Activated CD4-positive, CD25-positive, alpha-beta regulatory T cell treated with anti-CD3 and anti-CD28 coated beads, Interleukin-2, amount 50 U/mL, for 72 hours (primary cell): Measurements from ENCODE around the gene SRSF7.
A peak's percentile ranks its signal among the peaks of the same experiment; 100 is the strongest.
"Not testable (repeated sequence)": the region's sequence is repeated elsewhere in the genome, so short reads cannot be mapped to it uniquely, and the experiment has no call there.

Experiments
- DNase-seq: peaks from one replicate; pipeline ENCODE4 v3.0.0; 2021

Gene SRSF7

DNA sequence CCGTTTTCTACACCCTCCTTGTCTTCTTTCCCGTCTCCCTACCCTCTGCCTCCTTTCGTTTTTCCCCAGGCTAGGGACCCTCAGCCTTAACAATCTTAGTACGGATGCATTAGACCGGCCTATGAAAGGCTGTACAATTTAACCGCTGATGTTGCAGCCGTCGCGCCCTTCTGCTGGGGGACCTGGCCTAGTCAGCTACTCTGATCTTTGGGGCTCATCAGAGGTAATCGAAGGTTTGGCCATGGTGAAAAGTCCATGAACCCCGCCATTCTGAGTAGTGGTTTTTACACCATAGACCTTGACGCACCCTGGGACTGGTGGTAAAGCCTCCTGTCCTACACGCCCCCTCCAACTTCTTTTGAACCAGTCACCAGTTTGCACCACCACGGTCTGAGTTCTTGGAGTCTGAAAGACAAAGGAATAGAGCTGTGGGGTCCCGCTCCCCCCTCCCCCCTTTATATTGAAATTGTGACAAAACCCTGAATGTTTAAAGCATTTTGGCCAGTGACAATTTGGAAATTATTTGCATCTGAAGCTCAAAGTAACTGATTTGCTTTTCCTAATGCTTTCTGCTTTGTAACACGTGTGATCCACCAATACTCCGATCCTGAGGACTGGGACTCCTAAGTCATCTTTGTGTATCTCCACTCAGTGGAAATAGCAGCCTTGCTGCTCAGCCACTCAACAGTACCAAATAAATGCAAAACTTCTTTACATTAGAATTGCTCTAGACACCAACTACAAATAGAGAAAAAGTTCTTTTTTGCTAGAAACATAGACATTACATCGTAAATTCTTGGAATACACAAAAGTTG, 642 bp upstream of the SRSF7 start:
- no peak for DNase-seq

DNA sequence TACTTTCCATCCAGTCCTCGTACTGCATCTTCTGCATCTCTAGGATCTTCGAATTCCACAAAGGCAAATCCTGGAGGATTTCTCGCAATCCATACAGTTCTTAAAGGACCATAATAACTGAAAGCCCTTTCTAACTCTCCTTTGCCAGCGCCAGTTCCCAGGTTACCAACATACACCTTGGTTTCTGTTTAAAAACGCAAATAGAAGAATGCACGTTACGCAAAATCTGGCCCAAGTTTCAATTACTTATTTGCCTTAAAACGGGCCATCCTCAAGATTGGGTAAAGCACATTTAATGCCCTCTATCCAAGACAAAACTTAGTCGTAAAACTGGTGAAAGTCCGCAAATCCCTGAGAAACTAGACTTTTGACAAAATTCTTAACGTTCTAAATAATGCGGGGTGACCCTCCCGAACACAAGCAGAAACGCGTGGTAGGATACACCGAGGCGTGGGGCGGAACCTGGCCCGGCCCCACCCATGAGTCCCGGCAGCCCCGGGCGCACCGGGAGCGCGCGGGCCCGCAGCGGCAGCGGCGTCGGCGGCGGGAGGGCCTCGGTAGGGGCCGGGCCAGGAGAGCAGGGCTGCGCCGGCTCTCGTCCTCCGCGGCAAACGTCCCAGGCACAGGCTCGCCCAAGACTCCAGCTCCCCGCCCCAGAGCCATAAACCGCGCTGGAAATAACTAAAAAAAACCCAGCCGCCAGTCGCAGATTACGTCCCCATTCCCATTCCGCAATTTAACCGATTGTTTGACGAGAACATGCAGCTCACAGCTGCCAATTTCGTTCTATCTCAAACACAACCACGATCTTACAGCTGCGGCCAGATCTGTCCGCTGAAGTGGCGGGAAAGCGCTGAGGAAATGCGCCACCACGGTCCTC, 910 bp downstream of the SRSF7 start:
- DNase-seq = peak; percentile 64

DNA sequence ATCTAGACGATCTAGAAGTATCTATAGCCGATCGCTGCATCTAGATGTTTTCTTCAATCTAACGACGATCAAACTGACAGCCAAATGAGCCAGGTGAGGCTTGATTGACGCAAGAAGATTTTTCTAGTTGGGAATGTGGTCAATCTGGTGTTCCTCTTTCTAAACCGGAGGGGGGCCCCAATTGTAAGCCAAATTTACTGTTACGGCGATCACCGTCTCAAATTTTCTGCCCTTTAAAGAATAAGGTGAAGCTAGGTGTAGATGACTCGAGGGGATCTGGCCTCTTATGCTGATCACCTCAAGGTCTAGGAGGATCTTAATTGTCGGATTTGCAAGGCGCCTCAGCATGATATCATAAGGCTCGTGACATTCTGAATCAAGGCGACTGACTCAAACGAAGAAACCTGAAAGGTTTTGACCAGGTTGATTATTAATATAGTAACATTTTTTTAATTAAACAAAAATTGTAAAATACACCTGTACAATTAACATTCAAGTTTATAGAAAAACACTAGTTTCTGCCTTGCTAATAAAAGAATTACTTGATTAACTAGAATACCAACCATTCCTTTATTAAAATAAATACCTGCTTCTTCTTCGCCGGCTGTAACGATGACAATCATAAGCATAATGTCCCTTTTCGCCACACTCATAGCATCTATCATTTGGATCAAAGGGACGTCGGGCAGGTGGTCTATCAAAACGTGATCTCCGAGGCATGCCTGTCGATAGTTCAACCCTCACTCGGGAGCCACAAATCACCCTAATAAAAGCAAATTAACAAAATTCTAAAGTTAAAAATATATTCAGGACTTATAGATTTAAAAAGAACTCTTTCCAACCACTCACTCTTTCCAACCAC, 2.0 kb downstream of the SRSF7 start:
- DNase-seq = no peak

DNA sequence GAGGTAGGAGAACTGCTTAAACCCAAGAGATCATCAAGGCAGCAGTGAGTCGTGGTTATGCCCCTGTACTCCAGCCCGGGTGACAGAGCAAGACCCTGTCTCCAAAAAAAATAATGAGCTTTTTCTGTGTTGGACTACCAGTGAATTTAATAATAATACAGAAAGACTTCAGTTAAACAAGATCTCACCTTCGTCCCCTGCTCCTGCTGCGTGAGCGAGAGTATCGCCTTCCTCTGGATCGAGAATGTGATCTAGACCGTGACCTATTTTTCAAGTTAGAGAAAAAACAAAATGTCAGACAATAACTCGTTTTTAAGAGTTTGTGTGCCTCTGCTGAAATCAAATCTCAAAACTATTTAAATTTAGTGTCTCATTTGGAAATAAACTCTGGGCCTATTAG, 2.8 kb downstream of the SRSF7 start:
- no peak for DNase-seq

DNA sequence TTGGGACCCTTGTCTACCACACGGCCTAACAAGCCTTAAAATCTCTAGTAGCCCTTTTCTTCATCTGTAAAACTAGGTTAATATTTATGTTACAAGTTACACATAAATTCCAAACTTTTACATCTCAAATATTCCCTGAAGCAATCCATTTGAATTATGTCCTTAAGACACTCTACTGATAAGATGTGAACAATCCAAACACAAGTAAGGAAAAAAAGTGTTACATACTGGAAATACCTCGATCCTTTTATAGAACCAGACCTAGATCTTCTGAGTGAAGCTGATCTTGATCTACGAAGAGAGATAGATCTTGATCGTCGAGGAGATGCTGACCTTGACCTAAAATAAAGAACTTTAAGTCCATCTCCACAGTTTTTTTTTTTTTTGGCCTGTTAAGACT, 3.3 kb downstream of the SRSF7 start:
- no peak for DNase-seq

DNA sequence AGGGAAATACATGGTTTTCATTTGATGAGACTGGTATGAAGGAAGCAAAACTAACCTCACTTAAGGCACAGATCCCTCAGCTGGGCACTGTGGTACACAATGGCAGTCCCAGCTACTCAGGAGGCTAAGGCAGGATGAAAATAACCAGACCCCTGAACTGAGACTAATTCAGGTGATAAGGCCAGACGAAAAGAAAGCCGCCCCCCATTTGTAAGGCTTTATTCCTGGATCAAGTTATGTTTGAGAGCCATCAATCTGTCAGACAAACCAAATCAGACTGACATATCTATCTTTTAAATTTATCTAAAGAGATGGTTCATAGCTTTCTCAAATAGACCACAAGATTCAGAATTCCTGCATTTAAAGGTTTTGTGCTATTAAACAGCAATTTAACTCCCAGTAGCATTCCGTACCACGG, 4.1 kb downstream of the SRSF7 start:
- no peak for DNase-seq

GRCh38 chr2:38745267-38745666, 5.9 kb downstream of the SRSF7 start:
- no peak for DNase-seq

GRCh38 chr2:38744399-38744780, 6.8 kb downstream of the SRSF7 start:
- DNase-seq = no peak

DNA sequence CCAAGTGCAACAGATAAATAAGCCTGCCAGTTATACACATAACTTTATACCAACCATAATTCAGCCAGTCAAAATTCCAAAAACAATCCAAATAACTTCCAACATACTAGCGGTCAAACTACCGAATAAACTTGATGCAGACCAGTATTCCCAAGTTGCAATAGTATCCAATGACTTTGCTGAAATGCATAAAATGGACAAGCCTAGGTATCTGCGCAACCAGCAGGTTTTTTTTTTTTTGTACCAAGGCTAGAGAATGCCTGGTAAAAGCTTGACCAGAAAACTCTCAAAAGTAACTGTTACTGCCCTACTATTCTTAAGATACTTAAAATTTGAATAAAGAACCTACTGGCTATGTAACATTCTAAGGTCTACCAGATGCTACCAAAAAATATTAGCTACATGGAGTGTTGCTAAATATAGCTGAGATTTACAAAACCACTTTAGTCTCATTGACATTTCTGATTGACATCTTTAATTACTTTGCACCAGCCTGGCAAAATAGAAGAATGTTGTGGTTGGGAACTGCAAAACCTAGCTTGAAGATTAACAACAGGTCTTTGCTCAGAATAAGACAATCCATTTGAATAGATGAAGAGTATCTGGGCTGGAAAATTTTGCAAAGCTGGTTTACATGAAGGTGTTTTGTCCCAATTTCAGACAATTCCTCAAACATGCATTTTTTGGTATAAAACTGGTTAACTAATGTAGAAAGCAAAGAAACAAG, 7.3 kb downstream of the SRSF7 start:
- no peak for DNase-seq

DNA sequence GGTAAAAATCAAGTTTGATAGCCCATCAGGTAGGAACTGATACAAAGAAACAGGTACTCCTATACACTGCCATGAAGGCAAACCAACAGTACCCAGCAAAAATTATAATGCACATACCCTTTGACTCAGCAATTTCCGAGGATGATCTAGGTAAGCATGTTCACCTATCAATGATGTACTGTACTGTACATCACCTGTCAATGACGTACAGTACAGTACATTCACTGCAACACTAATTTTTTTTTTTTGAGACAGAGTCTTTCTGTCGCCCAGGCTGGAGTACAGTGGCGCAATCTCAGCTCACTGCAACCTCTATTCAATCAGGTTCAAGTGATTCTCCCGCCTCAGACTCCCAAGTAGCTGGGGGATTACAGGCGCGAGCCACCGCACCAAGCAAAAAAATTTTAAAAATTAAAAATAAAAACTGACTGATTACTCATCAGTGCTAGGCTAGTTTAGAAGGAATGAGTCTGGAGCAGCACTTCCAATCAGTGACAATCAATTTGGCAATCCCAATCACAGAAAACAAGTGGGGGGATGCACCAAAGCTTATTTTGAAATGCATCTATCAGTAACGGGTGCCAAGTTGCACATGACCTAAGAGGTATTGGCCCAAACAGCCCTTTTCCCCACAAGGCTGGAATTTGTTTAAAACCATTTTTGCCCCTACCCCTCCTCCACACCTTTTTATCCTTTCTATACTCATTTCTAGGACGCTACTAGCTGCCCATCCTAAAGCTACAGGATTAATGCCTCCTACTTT, 8.2 kb downstream of the SRSF7 start:
- DNase-seq = no peak

DNA sequence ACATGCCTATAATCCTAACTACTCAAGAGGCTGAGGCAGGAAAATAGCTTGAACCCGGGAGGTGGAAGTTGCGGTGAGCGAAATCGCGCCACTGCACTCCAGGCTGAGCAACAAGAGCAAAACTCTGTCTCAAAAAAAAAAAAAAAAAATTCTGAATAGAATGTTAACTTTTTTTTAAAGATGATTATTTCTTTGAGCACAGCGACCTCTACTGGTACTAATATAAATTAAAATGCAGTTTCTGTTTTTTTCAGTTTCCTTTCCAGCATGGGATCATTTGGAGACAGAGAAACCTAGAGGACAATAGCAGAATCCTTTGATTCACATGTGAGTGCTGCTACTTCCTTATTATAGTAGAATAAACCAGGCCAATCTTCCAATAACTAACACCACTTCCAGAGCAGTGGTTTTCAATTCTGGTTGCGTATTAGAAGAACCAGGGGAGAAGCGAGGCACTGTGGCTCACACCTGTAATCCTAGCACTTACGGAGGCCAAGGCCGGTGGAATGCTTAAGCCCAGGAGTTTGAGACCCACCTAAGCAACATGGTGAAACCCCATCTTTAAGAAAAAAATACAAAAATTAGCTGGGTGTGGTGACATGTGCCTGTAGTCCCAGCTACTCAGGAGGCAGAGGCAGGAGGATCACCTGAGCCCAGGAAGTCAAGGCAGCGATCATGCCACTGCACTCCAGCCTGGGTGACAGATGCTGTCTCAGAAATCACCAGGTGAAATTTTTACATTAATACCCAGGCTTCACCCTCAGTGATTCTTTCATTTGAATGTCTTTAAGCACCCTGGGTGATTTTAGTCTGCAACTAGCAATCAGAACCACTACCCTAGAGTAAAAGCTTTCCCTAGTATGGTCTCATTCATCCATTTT, 10.1 kb downstream of the SRSF7 start:
- DNase-seq = no peak

DNA sequence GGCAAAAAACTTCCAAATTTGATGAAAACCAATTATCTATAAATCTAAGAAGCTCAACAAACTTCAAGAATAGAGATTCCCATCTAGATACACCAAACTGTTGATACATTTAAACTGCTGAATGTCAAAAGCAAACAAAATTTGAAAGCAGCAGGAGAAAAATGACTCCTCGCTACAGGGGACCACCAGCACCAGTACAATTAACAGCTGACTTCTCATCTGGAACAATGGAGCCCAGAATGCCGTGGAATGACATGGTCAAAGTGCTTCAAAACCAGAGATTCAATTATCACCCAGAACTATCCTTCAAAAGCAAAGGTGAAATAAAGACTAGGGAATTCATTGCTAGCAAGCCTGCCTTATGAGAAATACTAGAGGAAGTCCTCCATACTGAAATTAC, 11.6 kb downstream of the SRSF7 start:
- DNase-seq = no peak

DNA sequence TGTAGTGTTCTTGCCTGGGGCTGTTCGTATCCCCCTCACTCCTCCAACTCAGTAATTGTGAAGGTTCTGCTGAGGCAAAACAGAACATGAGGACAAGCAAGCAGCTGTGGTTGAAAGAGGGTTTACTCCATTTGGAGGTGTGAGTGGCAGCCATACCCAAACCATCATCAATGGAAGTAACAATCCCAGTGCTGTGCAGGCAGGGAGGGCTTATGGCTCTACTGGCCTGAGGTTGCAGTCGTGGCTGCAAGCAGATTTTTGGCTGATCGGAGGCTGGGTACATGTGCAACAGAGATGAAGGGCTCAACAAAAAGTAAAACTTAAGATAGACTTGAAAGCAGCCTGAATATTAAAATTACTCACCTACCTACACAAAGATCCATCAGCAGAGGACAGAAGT, 13.2 kb downstream of the SRSF7 start:
- no peak for DNase-seq

DNA sequence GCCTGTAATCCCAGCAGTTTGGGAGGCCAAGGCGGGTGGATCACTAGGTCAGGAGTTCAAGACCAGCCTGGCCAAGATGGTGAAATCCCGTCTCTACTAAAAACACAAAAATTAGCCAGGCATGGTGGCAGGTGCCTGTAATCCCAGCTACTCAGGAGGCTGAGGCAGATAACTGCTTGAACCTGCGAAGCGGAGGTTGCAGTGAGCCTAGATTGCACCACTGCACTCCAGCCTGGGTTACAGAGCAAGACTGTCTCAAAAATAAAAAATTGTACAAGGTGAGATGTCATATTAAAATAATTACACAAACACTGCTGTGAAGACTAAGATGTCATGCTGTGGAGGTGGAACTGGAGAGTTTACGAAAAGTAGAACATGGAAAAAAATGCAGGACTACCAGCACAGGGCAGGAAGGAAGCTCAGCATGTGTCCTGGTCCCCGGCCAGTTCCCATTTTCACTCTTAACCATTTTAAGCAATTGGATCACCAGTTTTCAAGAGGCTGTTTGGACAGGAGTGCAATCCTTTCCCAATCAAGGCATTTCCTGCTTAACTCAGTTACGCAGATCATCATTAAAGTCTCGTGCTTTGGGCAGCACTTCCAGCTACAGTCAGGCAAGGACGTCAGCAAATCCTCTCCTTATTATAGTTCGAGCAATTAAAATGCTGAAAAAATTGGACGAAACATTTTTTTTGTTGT, 14.0 kb downstream of the SRSF7 start:
- DNase-seq = not testable (repeated sequence)

DNA sequence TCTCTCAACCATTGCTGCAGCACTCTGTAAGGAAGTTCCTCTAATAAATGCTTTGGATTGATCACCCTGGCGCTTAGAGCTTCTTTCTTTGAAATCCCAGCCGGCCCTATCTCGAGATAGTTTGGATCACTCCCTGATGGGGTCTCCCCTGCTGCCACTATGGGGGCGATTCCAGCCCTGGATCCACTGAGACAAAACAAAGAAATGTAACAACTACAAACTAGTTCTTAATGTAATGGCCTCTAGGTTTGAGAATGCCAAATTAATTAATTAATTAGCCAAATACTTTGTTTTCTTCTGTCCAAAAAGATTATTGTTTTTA, 15.2 kb downstream of the SRSF7 start:
- DNase-seq = no peak

GRCh38 chr2:38734299-38735058, 16.7 kb downstream of the SRSF7 start:
- no peak for DNase-seq

DNA sequence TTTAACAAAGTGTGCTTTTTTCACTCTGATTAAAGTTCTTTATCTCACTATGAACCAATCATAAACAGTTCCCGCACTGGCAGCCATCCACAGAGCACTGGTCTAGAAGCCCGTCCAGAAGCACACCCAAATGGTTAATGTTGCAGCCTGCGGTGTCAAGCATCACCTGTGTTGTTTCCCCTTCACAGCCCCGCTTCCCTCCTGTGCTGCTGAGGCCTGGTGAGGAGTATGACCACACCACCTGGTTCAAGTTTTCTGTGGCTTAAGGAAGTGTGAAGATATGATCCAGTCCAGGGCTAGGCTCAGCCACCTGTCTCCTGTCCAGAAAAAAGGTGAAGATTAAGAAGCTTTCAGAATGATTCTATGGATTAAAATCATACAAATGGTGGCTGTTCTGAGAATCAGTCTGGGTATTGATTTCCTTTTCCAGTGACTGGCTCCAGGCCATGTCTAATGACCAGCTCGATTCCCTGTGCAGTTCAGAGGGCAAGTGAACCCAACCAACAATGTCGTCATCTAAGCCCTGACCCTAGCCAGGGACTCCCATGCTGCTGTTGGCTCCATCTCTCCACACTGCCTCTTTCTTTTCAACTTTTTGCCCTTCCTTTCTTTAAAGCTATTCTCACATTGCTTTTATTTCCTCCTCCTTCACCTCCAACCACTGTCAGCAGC, 17.7 kb downstream of the SRSF7 start:
- DNase-seq = no peak

DNA sequence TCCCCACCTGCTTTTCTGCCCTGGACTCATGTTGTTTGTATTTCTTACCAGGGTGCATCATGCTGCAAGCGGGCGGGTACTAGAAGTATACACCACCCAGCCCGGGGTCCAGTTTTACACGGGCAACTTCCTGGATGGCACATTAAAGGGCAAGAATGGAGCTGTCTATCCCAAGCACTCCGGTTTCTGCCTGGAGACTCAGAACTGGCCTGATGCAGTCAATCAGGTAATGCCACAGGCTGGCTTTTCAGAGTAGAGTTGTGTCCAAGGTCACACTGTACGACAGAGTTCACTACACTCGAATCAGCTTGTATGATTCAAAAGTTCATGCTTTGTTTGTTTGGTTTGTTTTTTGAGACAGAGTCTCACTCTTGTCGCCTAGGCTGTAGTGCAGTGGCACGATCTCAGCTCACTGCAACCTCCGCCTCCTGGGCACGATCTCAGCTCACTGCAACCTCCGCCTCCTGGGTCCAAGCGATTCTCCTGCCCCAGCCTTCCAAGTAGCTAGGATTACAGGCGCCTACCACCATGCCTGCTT, 19.4 kb downstream of the SRSF7 start:
- DNase-seq = no peak

DNA sequence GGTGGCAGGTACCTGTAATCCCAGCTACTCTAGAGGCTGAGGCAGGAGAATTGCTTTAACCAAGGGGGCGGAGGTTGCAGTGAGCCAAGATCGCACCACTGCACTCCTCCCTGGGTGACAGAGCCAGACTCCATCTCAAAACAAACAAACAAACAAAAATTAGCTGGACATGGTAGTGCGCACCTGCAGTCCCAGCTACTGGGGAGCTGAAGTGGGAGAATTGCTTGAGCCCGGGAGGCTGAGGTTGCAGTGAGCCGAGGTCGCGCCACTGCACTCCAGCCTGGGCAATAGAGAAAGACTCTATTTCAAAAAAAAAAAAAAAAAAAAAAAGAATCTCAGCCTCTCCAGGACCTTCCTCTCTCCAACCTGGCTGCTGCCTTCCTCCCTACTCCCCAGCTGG, 20.1 kb downstream of the SRSF7 start:
- no peak for DNase-seq
